Nephron (organoid): Measurements from ENCODE around the gene VPS39.

Source experiments
- H3K27ac Mint-ChIP-seq, 3 experiments: 2 replicates each; pipeline ENCODE4 v1.8.0; 2020; ENCODE audit warnings: mixed read lengths in 3 of 3, mild to moderate bottlenecking in 2 of 3, moderate library complexity in 1 of 3
- H3K27me3 Mint-ChIP-seq: 2 replicates; pipeline ENCODE4 v1.8.0; 2021; ENCODE audit warnings: low read depth, mild to moderate bottlenecking, moderate library complexity, mixed read lengths
- H3K36me3 Mint-ChIP-seq: 2 replicates; pipeline ENCODE4 v1.8.0; 2020; ENCODE audit warnings: low read depth, mixed read lengths
- H3K4me1 Mint-ChIP-seq: 2 replicates; pipeline ENCODE4 v1.8.0; 2020; ENCODE audit warnings: mixed read lengths
- H3K4me3 Mint-ChIP-seq, 3 experiments: 2 replicates each; pipeline ENCODE4 v1.8.0; 2020; ENCODE audit warnings: mild to moderate bottlenecking in 3 of 3, mixed read lengths in 3 of 3, moderate library complexity in 2 of 3
- H3K9me3 Mint-ChIP-seq: 2 replicates; pipeline ENCODE4 v1.8.0; 2020; ENCODE audit warnings: mixed read lengths
- CTCF ChIP-seq, 3 experiments: fragments of 200-600 bp; sonication (generic); IDR thresholded peaks; one replicate each; pipeline ENCODE4 v1.5.0; 2021; ENCODE audit warnings: antibody characterized with exemption in 3 of 3; ENCODE audit not compliant: unreplicated experiment in 3 of 3

The VPS39 gene

DNA sequence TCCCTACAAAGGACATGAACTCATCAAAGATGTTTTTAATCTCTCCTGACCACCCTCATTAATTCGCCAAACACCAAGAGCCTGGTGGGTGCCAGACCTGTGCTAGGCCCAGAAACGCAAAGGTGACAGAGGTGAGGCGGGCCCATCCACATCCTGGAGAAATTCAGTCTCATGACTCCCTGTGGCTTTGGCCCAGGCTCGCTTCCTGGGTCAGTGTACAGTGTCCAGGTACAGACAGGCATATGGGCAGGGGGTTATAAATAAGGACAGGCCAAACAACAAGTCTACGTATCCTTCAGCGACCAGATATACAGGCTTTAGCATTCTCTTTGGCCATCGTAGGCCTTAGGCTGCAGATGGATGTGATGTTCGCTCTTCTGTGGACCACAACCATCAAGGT, 50.7 kb downstream of the VPS39 start:
- peaks cover 27% of the 10 kb centered on the region for H3K36me3 Mint-ChIP-seq
- H3K4me1 Mint-ChIP-seq = peaks cover 14% of the 10 kb centered on the region
- peak overlapping the region in 1 of 3 experiments; percentile 41 for H3K27ac Mint-ChIP-seq
- H3K9me3 Mint-ChIP-seq = no peaks in the 10 kb centered on the region
- no peaks in the 10 kb centered on the region for H3K27me3 Mint-ChIP-seq
- TF ChIP-seq CTCF (IDR thresholded peaks at IDR 0.05; ENCODE audit: unreplicated experiment in 3 of 3) = no peak
- H3K4me3 Mint-ChIP-seq = no peak overlapping the region

GRCh38 chr15:42156243-42156922, 51.7 kb downstream of the VPS39 start, which contains the start of gene PLA2G4F:
PLA2G4F (minus strand) TSS chr15:42156636; CDS start chr15:42156549, 87 bp downstream.
- no peak for TF ChIP-seq CTCF (IDR thresholded peaks at IDR 0.05; ENCODE audit: unreplicated experiment in 3 of 3)
- Mint-ChIP-seq H3K9me3 (no peaks in the 10 kb centered on the region), H3K4me1 (peaks cover 24% of the 10 kb centered on the region), H3K4me3 (peak within 1 kb of the TSS; percentile 38 to 74 (median 63)), H3K27ac (peak within 1 kb of the TSS; percentile 41 to 90 (median 45)), H3K36me3 (peaks cover 17% of the 10 kb centered on the region), H3K27me3 (no peaks in the 10 kb centered on the region)

DNA sequence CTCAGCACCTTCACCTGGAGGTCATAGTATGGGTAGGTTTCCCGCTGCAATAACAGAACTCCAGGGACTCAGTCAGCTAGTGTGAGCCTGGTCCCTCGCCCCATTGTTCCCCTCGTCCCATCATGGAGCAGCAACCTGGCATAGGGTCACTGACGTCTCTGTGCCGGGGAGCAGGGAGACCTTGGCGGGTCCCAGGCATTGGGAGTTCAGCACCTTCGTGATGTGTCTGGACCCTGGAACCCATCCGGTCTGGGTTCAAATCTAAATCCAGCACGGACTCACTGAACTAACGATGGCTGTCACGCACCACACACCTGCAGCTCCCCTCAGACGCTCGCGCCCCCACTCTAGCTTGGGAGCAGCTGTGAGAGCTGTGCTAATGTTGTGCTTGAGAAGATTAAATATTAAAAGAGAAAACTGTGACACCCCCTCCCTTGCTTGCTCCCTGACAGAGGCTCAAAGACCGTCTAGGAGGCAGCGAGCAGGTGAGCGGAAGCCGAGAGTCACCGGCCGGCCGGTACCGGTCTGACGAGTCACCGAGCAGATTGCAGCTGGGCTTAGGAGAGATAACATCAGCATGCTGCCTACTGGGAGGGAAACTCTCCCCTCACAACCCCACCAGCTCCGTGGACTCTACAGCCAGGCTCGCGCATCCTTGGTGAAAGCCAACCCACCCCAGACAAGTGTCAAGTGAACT, 52.4 kb downstream of the VPS39 start:
- Mint-ChIP-seq H3K27ac (peak overlapping the region; percentile 37 to 90 (median 45)), H3K9me3 (no peaks in the 10 kb centered on the region), H3K4me3 (peak overlapping the region; percentile 38 to 74 (median 63)), H3K27me3 (no peaks in the 10 kb centered on the region), H3K4me1 (peaks cover 31% of the 10 kb centered on the region), H3K36me3 (peaks cover 14% of the 10 kb centered on the region)
- no peak for TF ChIP-seq CTCF (IDR thresholded peaks at IDR 0.05; ENCODE audit: unreplicated experiment in 3 of 3)

GRCh38 chr15:42154956-42155355, 53.1 kb downstream of the VPS39 start:
- Mint-ChIP-seq H3K36me3 (peaks cover 12% of the 10 kb centered on the region), H3K27me3 (no peaks in the 10 kb centered on the region), H3K9me3 (no peaks in the 10 kb centered on the region), H3K4me1 (peaks cover 31% of the 10 kb centered on the region), H3K4me3 (peak overlapping the region in 2 of 3 experiments; percentile 12 to 15), H3K27ac (peak overlapping the region; percentile 9 to 37 (median 23))
- no peak for TF ChIP-seq CTCF (IDR thresholded peaks at IDR 0.05; ENCODE audit: unreplicated experiment in 3 of 3)

DNA sequence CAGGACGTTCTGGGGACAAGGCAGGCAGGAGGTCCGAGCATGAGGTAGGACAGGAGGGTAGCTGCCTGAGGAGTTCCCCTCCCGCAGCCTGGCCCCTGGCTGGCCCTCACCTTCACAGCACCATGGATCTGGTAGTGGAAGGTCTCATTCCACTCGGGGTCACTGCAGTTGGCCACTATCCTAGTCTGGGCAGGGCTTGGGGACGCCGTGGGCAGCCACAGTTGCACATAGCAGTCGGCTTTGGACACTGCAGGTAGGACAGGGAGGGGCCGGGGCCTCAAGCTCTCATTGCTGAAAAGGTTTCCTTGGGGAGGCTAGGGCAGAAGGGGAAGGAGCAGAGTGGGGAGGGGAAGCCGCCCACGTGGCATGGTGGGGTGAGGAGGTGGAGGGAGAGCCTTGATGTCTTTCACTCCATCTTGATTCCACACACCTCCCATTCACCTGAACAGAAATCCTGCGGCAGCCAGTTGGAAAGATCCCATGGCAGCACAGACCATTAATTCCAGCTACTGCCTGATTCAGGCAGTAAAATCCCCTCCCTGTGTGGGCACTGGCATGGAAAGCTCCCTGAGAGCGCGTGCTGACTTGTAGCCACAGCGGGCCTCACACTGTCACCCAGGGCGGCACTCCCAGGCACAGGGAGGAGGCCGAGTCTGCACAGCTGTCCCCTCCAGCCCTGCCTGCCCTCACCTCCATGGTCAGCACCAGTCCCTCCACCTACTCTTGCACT, 53.7 kb downstream of the VPS39 start:
- peaks cover 31% of the 10 kb centered on the region for H3K4me1 Mint-ChIP-seq
- H3K36me3 Mint-ChIP-seq = peaks cover 6% of the 10 kb centered on the region
- H3K27me3 Mint-ChIP-seq = no peaks in the 10 kb centered on the region
- TF ChIP-seq CTCF (IDR thresholded peaks at IDR 0.05; ENCODE audit: unreplicated experiment in 3 of 3) = no peak
- peak overlapping the region; percentile 9 to 37 (median 23) for H3K27ac Mint-ChIP-seq
- H3K9me3 Mint-ChIP-seq = no peaks in the 10 kb centered on the region
- peak overlapping the region in 2 of 3 experiments; percentile 0 to 12 for H3K4me3 Mint-ChIP-seq
